Body of pancreas (tissue), 4 donors: Measurements from ENCODE around the gene TBC1D4.

Source experiments
- POLR2A ChIP-seq, 3 donors: fragments of 450-650 bp; IDR thresholded peaks; one replicate each; pipeline ENCODE4 v1.6.1; 2016; ENCODE audit warnings: antibody characterized with exemption in 3 of 3, mild to moderate bottlenecking in 2 of 3
- TF ChIP-seq, protein P1 (sequence below), 7 experiments: fragments of 450-650 bp in 4 of 7; fragments of 200-600 bp in 3 of 7; sonication (generic) in 3 of 7; IDR thresholded peaks; one replicate each; pipeline ENCODE4 v1.5.1; 2016 to 2019; ENCODE audit warnings: antibody characterized with exemption in 7 of 7

DNA sequence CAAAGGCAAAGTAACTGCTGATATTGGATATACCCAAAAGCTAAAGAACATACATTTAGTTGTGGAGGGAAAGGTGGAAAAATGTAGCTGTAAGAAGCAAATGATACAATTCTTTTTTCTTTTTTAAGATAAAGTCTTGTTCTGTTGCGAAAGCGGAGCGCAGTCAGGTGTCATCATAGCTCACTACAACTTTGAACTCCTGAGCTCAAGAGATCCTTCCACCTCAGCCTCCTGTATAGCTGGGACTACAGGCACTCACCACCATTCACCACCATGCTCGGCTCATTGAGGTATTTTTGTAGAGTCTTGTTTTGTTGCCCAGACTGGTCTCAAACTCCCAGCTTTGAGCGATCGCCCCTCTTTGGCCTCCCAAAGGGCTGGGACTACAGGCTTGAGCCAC lies 38.0 kb downstream of the TBC1D4 start:
- TF ChIP-seq, protein P1, sequence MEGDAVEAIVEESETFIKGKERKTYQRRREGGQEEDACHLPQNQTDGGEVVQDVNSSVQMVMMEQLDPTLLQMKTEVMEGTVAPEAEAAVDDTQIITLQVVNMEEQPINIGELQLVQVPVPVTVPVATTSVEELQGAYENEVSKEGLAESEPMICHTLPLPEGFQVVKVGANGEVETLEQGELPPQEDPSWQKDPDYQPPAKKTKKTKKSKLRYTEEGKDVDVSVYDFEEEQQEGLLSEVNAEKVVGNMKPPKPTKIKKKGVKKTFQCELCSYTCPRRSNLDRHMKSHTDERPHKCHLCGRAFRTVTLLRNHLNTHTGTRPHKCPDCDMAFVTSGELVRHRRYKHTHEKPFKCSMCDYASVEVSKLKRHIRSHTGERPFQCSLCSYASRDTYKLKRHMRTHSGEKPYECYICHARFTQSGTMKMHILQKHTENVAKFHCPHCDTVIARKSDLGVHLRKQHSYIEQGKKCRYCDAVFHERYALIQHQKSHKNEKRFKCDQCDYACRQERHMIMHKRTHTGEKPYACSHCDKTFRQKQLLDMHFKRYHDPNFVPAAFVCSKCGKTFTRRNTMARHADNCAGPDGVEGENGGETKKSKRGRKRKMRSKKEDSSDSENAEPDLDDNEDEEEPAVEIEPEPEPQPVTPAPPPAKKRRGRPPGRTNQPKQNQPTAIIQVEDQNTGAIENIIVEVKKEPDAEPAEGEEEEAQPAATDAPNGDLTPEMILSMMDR (IDR thresholded peaks at IDR 0.05) = no peak
- TF ChIP-seq POLR2A (IDR thresholded peaks at IDR 0.05) = no peak
